Uterus (tissue), 4 donors: Measurements from ENCODE around the gene TICAM1. TPM values are rescaled to one million over a fixed set of nuclear protein-coding genes. Genes with fewer than 3 reads are reported as not detected.
"Not testable (repeated sequence)": the region's sequence is repeated elsewhere in the genome, so short reads cannot be mapped to it uniquely, and the experiment has no call there.

ENCODE experiments used
- DNase-seq, 2 donors: peaks; one replicate each; pipeline ENCODE4 v3.0.0-alpha.2; 2019 to 2020
- H3K27ac ChIP-seq, 2 donors: fragments of 200-600 bp; sonication (generic); 1 replicate in 1 of 2; 2 replicates in 1 of 2; pipeline ENCODE4 v1.5.1; 2016 to 2018
- H3K27me3 ChIP-seq, 2 donors: fragments of 200-600 bp; sonication (generic); one replicate each; pipeline ENCODE4 v1.5.1; 2018 to 2019; ENCODE audit warnings: control low read depth in 1 of 2
- H3K36me3 ChIP-seq, 2 donors: fragments of 200-600 bp; sonication (generic); one replicate each; pipeline ENCODE4 v1.5.1; 2019; ENCODE audit warnings: control low read depth in 1 of 2
- H3K4me1 ChIP-seq, 2 donors: fragments of 200-600 bp; sonication (generic); one replicate each; pipeline ENCODE4 v1.5.1; 2018 to 2019; ENCODE audit warnings: control low read depth in 1 of 2
- H3K4me3 ChIP-seq, 2 donors: fragments of 200-600 bp; sonication (generic); 1 replicate in 1 of 2; 2 replicates in 1 of 2; pipeline ENCODE4 v1.5.1; 2018 to 2019; ENCODE audit warnings: mild to moderate bottlenecking in 1 of 2
- H3K9me3 ChIP-seq, 2 donors: fragments of 200-600 bp; sonication (generic); one replicate each; pipeline ENCODE4 v1.5.1; 2019; ENCODE audit warnings: control low read depth in 1 of 2
- POLR2A ChIP-seq, 2 donors: fragments of 450-650 bp; IDR thresholded peaks; one replicate each; pipeline ENCODE4 v1.6.1; 2016; ENCODE audit warnings: antibody characterized with exemption in 2 of 2, mild to moderate bottlenecking in 1 of 2, moderate library complexity in 1 of 2
- intact Hi-C: fragments of 100-400 bp; cut with DNase I; formaldehyde crosslinking; loops from one replicate; pipeline ENCODE4 v1.15.1; 2023; ENCODE audit warnings: low total_unique reads
- total RNA-seq, 4 donors: library from RNA; depleted of rRNA in 3 of 4; stranded (reverse); fragments of >200 nt in 3 of 4; gene quantifications; one replicate each; pipeline versions ENCODE4 v1.1.0 to v1.2.4, GENCODE V29; 2014 to 2023
- TF ChIP-seq, protein P1 (sequence below), 4 experiments: fragments of 200-600 bp in 2 of 4; fragments of 450-650 bp in 2 of 4; sonication (generic) in 2 of 4; IDR thresholded peaks; one replicate each; pipeline ENCODE4 v1.5.1; 2016 to 2019; ENCODE audit warnings: antibody characterized with exemption in 4 of 4, mild to moderate bottlenecking in 2 of 4, moderate library complexity in 1 of 4
- donor health status: DM: yes; HTN: yes; CAD: no.

TICAM1 gene
- total RNA-seq, 4 donors from 2014 or later = under 0.01 to 13.0 (median 2.3) TPM

DNA sequence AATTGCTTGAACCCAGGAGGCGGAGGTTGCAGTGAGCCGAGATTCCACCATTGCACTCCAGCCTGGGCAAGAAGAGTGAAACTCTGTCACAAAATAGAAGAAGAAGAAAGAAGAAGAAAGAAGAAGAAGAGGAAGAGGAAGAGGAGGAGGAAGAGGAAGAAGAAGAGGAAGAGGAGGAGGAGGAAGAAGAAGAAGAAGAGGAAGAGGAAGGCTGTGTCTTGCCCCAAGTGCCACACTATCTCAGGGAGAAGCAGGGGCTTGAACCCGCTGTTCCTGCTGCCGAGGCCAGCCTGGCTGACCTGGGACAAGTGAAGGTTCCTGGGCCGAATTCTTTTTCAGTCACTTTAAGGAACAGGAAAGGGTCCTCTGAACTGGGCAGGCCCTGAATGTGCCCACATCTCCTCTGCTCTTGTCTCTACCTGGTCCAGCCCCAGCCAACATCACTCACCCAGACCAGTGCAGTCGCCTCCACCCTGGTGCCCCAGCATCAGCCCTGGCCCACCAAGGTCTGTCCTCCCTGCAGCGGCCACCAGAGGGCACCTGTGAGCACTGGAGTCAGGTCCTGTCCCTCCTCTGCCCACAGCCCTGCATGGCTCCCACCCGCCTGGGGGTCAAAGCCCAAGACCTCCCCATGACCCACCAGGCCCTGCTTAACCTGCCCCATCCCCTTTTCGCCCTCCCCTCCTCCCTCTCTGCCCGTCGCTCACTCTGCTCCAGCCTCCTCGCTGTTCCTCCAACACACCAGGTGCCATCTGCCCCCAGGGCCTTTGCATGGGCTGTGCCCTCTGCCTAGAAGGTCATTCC lies 20.0 kb downstream of the TICAM1 start:
- intact Hi-C loops = loop anchor here (2.0 to 5.0 kb wide), 2 partner anchors 39 to 221 kb away; no protein-coding TSS in a partner anchor
- peak overlapping the region; percentile 90 to 94 for H3K27ac ChIP-seq

DNA sequence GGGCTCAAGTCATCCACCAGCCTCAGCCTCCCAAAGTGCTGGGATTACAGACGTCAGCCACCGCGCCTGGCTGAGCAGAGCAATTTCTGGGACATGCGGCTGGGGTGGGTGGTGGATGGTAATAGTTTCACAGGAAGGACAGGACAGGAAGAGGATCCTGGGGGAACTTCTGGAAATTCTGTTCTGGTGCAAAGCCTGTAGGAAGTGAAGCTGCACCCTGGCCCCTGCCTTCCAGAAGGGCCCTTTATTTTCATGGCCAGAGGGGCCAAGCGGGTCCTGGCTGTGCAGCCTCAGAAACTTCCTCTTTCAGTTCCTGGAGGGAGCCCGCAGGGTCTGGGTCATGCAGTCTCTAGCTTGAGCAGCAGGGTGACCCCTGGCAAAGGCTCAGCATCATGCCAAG lies 24.3 kb downstream of the TICAM1 start:
- Histone ChIP-seq H3K9me3 (no peaks in the 10 kb centered on the region), H3K4me3 (no peak overlapping the region), H3K27me3 (no peaks in the 10 kb centered on the region), H3K27ac (no peak overlapping the region), H3K4me1 (no peaks in the 10 kb centered on the region), H3K36me3 (no peaks in the 10 kb centered on the region)
- DNase-seq = no peak
- intact Hi-C loops = no loop called here
- TF ChIP-seq, protein P1, sequence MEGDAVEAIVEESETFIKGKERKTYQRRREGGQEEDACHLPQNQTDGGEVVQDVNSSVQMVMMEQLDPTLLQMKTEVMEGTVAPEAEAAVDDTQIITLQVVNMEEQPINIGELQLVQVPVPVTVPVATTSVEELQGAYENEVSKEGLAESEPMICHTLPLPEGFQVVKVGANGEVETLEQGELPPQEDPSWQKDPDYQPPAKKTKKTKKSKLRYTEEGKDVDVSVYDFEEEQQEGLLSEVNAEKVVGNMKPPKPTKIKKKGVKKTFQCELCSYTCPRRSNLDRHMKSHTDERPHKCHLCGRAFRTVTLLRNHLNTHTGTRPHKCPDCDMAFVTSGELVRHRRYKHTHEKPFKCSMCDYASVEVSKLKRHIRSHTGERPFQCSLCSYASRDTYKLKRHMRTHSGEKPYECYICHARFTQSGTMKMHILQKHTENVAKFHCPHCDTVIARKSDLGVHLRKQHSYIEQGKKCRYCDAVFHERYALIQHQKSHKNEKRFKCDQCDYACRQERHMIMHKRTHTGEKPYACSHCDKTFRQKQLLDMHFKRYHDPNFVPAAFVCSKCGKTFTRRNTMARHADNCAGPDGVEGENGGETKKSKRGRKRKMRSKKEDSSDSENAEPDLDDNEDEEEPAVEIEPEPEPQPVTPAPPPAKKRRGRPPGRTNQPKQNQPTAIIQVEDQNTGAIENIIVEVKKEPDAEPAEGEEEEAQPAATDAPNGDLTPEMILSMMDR (IDR thresholded peaks at IDR 0.05) = no peak
- TF ChIP-seq POLR2A (IDR thresholded peaks at IDR 0.05) = no peak

More for the DNA sequence above, 20.0 kb downstream of the TICAM1 start:
- no peak overlapping the region for H3K4me3 ChIP-seq
- no peak for TF ChIP-seq POLR2A (IDR thresholded peaks at IDR 0.05)
- TF ChIP-seq, protein P1 (IDR thresholded peaks at IDR 0.05) = peak; percentile 70 to 87 (median 77)
- peak; percentile 78 for DNase-seq
- H3K9me3 ChIP-seq = no peaks in the 10 kb centered on the region
- H3K27me3 ChIP-seq = no peaks in the 10 kb centered on the region
- no peaks in the 10 kb centered on the region for H3K4me1 ChIP-seq
- H3K36me3 ChIP-seq = no peaks in the 10 kb centered on the region

DNA sequence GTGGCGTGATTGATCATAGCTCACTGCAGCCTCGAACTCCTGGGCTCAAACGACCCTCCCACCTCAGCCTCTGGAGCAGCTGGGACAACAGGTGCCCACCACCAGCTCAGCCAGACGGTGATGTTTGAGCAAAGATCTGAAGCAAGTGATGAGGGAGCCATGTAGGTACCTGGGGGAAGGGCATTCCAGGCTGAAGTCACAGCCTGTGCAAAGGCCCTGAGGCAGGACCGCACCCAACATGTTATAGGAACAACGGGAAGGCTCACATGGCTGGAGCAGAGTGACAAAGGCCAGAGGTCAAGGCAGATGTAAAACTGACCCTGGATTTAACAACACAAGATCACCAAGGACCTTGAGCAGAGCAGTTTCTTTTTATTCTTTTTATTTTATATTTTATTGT lies 25.1 kb downstream of the TICAM1 start:
- no peak for DNase-seq
- intact Hi-C loops = no loop called here
- TF ChIP-seq, protein P1 (IDR thresholded peaks at IDR 0.05) = no peak
- TF ChIP-seq POLR2A (IDR thresholded peaks at IDR 0.05) = no peak
- Histone ChIP-seq H3K9me3 (no peaks in the 10 kb centered on the region), H3K4me1 (no peaks in the 10 kb centered on the region), H3K27ac (no peak overlapping the region), H3K4me3 (no peak overlapping the region), H3K27me3 (no peaks in the 10 kb centered on the region), H3K36me3 (no peaks in the 10 kb centered on the region)

DNA sequence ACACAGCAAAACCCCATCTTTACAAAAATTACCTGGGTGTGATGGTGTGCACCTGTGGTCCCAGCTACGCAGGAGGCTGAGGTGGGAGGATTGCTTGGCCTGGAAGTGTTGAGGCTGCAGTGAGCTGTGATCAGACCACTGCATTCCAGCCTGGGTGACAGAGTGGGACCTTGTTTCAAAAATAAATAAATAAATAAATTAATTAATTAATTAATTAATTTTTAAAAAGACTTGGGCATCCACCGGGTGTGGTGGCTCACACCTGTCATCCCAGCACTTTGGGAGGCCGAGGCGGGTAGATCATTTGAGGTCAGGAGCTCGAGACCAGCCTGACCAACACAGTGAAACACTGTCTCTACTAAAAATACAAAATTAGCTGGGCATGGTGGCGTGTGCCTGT lies 26.4 kb downstream of the TICAM1 start:
- H3K9me3 ChIP-seq, H3K36me3 ChIP-seq, intact Hi-C loops, H3K27me3 ChIP-seq, H3K4me3 ChIP-seq, H3K27ac ChIP-seq, DNase-seq, H3K4me1 ChIP-seq: not testable (repeated sequence)

DNA sequence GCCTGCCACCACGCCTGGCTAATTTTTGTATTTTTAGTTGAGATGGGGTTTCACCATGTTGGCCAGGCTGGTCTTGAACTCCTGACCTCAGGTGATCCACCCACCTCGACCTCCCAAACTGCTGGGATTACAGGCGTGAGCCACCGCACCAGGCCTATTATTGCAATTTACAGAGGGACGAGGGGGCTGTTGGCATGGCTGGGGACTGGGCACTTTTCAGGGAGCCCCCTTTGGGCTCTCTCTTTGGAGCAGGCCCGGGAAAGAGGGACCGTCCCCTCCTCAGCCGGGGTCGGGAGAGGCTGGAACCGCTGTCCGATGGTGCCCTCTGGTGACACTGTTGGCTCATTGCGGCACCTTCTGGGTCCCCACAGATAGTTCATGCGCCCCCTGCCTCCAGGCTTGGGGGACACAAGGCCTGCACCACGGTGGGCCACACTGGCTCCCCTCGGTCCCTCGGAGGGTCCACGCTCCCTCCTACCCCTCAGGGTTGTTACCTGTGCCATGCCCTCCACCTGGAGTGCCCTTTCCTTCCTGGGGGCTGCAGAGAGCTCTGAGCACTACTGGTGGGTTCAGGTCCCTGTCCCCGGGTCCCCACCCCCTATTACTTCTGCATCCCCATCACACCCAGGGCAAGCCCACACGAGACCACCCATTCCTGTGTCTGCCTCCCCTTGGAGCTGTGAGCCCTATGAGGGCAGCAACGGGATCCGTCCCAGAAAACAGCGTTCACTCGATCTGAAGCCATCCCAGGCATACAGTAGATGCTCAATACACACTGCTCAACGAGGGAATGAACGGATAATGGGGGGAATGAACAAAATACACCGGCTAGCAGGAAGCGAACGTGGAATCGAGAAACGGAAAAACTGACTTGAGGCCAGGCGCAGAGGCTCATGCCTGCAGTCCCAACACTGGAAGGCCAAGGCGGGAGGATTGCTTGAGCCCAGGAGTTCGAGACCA lies 27.5 kb downstream of the TICAM1 start:
- Histone ChIP-seq H3K4me3 (no peak overlapping the region), H3K27ac (no peak overlapping the region), H3K4me1 (no peaks in the 10 kb centered on the region), H3K27me3 (no peaks in the 10 kb centered on the region), H3K9me3 (no peaks in the 10 kb centered on the region), H3K36me3 (no peaks in the 10 kb centered on the region)
- DNase-seq = peak in 1 of 2 donors; percentile 54
- intact Hi-C loops = no loop called here
- TF ChIP-seq, protein P1 (IDR thresholded peaks at IDR 0.05) = peak; percentile 42 to 70 (median 62)
- no peak for TF ChIP-seq POLR2A (IDR thresholded peaks at IDR 0.05)
